HPDE6-E6E7 (cell line): ENCODE data around the gene SLC15A1.
"Not testable (repeated sequence)": the region's sequence is repeated elsewhere in the genome, so short reads cannot be mapped to it uniquely, and the experiment has no call there.

Source experiments
- DNase-seq: peaks from one replicate; pipeline ENCODE4 v3.0.0; 2011; ENCODE audit warnings: missing footprints; ENCODE audit errors: extremely low spot score

The SLC15A1 gene

GRCh38 chr13:98658131-98658530 is 94.3 kb downstream of the SLC15A1 start:
- DNase-seq, result no peak

DNA sequence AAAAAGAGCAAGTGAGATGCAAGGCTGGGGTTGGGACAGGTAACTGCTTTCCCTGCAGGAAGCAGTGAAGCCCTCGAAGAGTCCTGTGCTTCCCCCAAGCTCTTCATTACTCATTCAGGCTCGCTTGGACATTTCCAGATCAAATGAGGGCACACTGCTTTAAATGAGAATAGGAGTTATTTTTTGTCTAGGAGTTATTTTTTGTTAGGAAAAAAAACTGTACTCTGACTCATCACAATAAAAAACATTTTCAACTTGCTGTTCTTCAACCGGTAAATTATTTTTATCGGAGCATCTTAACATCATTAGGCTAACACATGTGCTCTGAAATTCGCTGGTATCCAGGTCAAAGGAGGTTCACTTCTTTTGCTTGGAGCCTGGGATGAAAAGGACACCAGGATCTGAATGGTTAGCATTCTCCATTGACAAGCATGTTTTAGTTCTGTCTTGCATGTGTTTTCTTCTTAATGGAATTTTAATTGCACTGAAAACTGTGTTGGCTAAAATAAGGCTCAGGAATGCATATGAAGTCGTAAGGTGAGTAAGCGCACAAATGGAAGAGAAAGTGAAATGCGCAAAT is 94.9 kb downstream of the SLC15A1 start:
- no peak for DNase-seq

- no peak for DNase-seq
Observed at GRCh38 chr13:98656223-98656622, 96.2 kb downstream of the SLC15A1 start.

DNA sequence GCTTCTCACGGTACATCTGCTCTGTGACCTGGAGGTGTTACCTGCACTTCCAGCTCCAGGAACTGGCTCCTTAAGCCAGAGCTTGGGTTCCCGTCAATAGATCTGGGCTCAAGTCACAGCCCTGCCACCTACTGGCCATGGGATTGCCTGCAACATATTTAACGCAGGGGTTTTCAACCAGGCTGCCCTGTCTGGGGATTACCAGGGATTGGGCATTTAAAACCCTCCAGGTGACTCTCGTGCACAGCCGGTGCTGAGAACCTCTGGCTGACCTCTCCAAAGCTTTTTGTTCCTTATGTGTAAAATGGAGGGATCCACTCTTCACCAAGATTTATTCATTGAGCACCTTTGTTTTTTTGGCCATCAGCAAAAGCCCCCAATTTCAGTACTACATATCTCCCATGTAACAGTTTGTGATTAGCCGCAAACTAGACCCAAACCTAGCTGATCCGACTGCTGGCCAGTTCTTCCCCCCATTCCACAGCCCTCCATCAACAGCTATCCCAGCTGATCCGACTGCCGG is 98.9 kb downstream of the SLC15A1 start:
- DNase-seq, result peak; percentile 95

GRCh38 chr13:98652721-98653462 is 99.6 kb downstream of the SLC15A1 start:
- no peak for DNase-seq

- no peak for DNase-seq
Observed at GRCh38 chr13:98652276-98652675, 100.2 kb downstream of the SLC15A1 start.

DNA sequence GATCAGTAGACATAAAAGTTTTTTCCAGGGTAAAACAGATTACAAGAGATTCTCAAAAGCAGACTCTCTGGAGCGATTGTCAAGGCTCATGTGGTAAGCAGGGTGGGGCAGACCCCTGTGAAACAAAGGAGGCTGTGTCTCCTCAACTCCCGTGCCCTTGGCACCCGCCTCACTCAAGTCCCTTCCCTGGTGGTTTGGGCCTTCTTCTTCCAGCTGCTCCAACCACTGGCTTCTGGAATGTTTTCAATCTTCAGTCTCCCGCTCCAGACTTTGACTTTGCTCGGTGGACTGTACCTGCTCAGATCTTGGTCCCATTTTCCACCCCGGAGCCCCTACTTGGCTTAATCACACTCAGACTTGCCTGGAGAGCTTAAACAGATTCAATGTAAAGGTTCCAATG is 100.7 kb downstream of the SLC15A1 start:
- no peak for DNase-seq

GRCh38 chr13:98650396-98651107 is 101.9 kb downstream of the SLC15A1 start:
- no peak for DNase-seq

GRCh38 chr13:98649861-98650260 is 102.6 kb downstream of the SLC15A1 start:
- DNase-seq, result no peak

DNA sequence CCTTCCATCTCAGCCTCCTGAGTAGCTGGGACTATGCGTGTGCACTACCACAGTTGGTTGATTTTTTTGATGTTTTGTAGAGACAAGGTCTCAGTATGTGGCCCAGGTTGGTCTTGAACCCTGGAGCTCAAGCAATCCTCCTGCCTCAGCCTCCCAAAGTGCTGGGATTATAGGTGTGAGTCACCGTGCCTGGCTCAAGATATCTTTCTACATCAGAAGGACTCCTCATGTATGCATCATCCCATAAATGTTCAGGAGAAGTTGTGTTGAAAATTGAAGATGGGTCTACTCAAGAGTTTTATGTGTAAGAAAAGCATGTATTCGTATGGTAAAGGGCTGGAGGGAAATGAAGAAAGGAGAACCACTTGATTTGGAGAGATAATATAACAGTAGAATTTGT is 103.8 kb downstream of the SLC15A1 start:
- DNase-seq, result no peak

DNA sequence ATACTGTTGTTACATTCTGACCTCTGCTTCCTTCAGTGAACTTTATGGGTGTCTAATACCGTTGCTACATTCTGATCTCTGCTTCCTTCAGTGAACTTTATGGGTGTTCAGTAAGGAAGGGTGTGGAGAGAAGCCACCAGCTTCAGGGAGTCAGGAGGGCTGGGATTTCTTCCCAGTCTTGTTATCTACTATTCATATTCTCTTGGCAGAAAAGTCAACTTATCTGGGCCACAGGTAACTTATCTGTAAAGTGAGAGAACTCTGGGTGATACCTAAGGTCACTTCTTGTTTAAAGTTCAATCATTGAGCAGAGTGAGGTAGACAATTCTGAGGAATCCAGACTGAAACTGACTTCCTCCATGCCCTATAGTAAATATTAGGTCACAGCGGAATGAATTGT is 104.3 kb downstream of the SLC15A1 start:
- DNase-seq, result no peak

- no peak for DNase-seq
Observed at GRCh38 chr13:98647121-98647520, 105.4 kb downstream of the SLC15A1 start.

DNA sequence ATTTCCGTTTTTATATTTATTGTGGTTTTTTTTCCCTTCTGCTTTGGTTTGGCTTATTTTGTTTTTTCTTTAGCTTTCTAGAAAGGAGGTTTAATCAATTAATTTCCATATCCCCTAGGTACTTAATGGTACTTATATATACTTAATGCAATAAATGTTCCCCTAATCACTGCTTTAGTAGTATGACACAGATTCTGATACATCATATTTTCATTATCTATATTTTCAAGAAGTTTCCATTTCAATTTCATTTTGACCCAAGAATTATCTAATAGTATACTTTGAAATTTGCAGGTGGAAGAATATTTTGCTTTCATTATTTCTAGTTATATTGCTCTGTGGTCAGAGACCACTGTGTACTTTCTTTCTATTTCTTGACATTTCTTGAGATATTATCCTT is 109.0 kb downstream of the SLC15A1 start:
- no peak for DNase-seq

DNA sequence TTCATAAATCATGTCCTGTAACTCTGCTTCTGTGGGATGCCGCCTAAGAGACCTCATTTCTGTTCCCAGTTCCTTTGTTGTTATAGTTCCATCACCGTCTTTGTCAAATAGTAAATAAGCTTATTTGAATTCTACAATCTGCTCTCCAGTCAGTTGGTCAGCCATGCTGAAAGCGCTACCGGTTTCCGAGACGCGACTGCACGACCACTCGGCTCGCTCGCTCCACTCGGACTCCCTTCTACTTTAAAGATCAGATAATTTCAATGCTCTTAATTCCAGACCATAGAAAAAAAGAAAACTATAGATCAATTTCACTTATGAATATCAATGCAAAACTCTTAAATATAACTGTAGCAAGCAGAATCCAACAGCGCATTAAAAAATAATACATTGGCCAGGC is 111.4 kb downstream of the SLC15A1 start:
- no peak for DNase-seq

GRCh38 chr13:98639785-98640184 is 112.7 kb downstream of the SLC15A1 start:
- DNase-seq, result not testable (repeated sequence)

DNA sequence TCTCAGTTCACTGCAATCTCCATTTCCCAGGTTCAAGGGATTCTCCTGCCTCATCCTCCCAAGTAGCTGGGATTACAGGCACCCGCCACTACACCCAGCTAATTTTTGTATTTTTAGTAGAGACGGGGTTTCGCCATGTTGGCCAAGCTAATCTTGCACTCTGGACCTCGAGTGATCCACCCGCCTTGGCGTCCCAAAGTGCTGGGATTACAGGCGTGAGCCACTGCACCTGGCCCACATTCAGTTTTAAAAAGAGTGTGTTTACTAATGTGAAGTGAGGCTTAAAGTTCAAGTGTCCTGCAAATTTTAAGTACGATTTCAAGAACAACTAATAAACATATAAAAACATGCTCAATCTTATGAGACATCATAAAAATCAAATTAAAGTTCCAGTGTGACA is 114.1 kb downstream of the SLC15A1 start:
- not testable (repeated sequence) for DNase-seq
